Fibroblast of lung (primary cell): Measurements from ENCODE around the gene TSLP. TPM values are rescaled to one million over a fixed set of nuclear protein-coding genes. Genes with fewer than 3 reads are reported as not detected.

Source experiments
- DNase-seq, 2 donors: peaks; one replicate each; pipeline versions ENCODE4 v3.0.0 to v3.0.0-alpha.2; 2010; ENCODE audit warnings: low read depth in 2 of 2
- H2AFZ ChIP-seq: 2 replicates; pipeline ENCODE4 v1.5.1; 2012; ENCODE audit warnings: low read length, control low read depth, inconsistent platforms
- H3K27ac ChIP-seq: 2 replicates; pipeline ENCODE4 v1.5.1; 2011; ENCODE audit warnings: low read length, control low read depth; ENCODE audit not compliant: insufficient read depth
- H3K27me3 ChIP-seq: 2 replicates; pipeline ENCODE4 v1.5.1; 2011; ENCODE audit warnings: mild to moderate bottlenecking, low read length; ENCODE audit not compliant: control insufficient read depth, insufficient read depth
- H3K36me3 ChIP-seq: 2 replicates; pipeline ENCODE4 v1.5.1; 2011; ENCODE audit warnings: low read length; ENCODE audit not compliant: control insufficient read depth, insufficient read depth
- H3K4me1 ChIP-seq: 2 replicates; pipeline ENCODE4 v1.5.1; 2011; ENCODE audit warnings: low read length; ENCODE audit not compliant: control insufficient read depth, insufficient read depth; ENCODE audit errors: extremely low read depth
- H3K4me2 ChIP-seq: 2 replicates; pipeline ENCODE4 v1.5.1; 2011; ENCODE audit warnings: low read length, control low read depth; ENCODE audit not compliant: insufficient read depth; ENCODE audit errors: extremely low read depth
- H3K4me3 ChIP-seq, 4 experiments: fragments of 200-600 bp in 1 of 4; sonication (generic) in 1 of 4; replicated peaks in 1 of 4; 2 replicates each; pipeline ENCODE4 v1.5.1; 2011 to 2016; ENCODE audit warnings: low read length in 4 of 4, low read depth in 3 of 4, mild to moderate bottlenecking in 3 of 4, control low read depth in 2 of 4, inconsistent platforms in 1 of 4, mixed read lengths in 1 of 4; ENCODE audit not compliant: insufficient read depth in 1 of 4; ENCODE audit errors: control extremely low read depth in 1 of 4
- H3K79me2 ChIP-seq: 2 replicates; pipeline ENCODE4 v1.5.1; 2012; ENCODE audit warnings: mild to moderate bottlenecking, low read length, inconsistent platforms; ENCODE audit not compliant: control insufficient read depth, insufficient read depth
- H3K9ac ChIP-seq: 2 replicates; pipeline ENCODE4 v1.5.1; 2011; ENCODE audit warnings: mild to moderate bottlenecking, low read length, control low read depth; ENCODE audit not compliant: insufficient read depth
- H3K9me3 ChIP-seq: 2 replicates; pipeline ENCODE4 v1.5.1; 2012; ENCODE audit warnings: low read depth, low read length; ENCODE audit not compliant: control insufficient read depth, insufficient read depth
- H4K20me1 ChIP-seq: 2 replicates; pipeline ENCODE4 v1.5.1; 2011; ENCODE audit warnings: low read length; ENCODE audit not compliant: control insufficient read depth, insufficient read depth; ENCODE audit errors: extremely low read depth
- CTCF ChIP-seq, 2 donors: IDR thresholded peaks in 1 of 2; conservative IDR thresholded peaks in 1 of 2; 1 replicate in 1 of 2; 2 replicates in 1 of 2; pipeline ENCODE4 v1.5.1; 2011 to 2012; ENCODE audit warnings: low read length in 2 of 2, control low read depth in 1 of 2, inconsistent platforms in 1 of 2, low read depth in 1 of 2, mild to moderate bottlenecking in 1 of 2
- EZH2 ChIP-seq: IDR thresholded peaks from 2 replicates; pipeline ENCODE4 v1.5.1; 2012; ENCODE audit warnings: low read length, control low read depth, mild to moderate bottlenecking; ENCODE audit errors: missing control alignments
- polyA plus RNA-seq, 2 donors: library from polyadenylated mRNA; depleted of rRNA in 1 of 2; stranded (reverse) in 1 of 2; unstranded in 1 of 2; fragments of >200 nt; gene quantifications; 2 replicates each; pipeline ENCODE4 v1.2.1, GENCODE V29; 2011 to 2012; ENCODE audit warnings: missing spikeins in 1 of 2
- total RNA-seq: library from RNA; depleted of rRNA; stranded (reverse); fragments of >200 nt; gene quantifications from 2 replicates; pipeline ENCODE4 v1.2.1, GENCODE V29; 2014

Gene TSLP
- total and polyA plus RNA-seq, 2 donors (not counting 1 experiment from before 2014, with no cell fraction given) = 4.6 to 18.7 TPM

- Histone ChIP-seq H3K36me3 (peaks cover 12% of the 10 kb centered on the region), H3K9ac (no peak overlapping the region), H3K9me3 (no peaks in the 10 kb centered on the region), H3K4me2 (no peak overlapping the region), H3K27ac (no peak overlapping the region), H3K79me2 (no peaks in the 10 kb centered on the region), H2AFZ (no peak overlapping the region), H3K4me1 (no peaks in the 10 kb centered on the region), H3K4me3 (no peak overlapping the region), H4K20me1 (no peaks in the 10 kb centered on the region), H3K27me3 (no peaks in the 10 kb centered on the region)
- no peak for TF ChIP-seq EZH2
- no peak for TF ChIP-seq CTCF (conservative IDR thresholded peaks at IDR 0.05 in 1 of 2, IDR thresholded peaks at IDR 0.05 in 1 of 2; ENCODE audit: low read depth in 1 of 2, low read length in 2 of 2)
- DNase-seq = no peak
These were observed 50.4 kb downstream of the TSLP start for GRCh38 chr5:111121926-111122325.

- Histone ChIP-seq H4K20me1 (no peaks in the 10 kb centered on the region), H3K4me2 (no peak overlapping the region), H3K27me3 (no peaks in the 10 kb centered on the region), H3K27ac (no peak overlapping the region), H3K4me3 (no peak overlapping the region), H3K9ac (no peak overlapping the region), H3K36me3 (peaks cover 14% of the 10 kb centered on the region), H3K9me3 (no peaks in the 10 kb centered on the region), H2AFZ (no peak overlapping the region), H3K79me2 (no peaks in the 10 kb centered on the region), H3K4me1 (no peaks in the 10 kb centered on the region)
- DNase-seq = no peak
- TF ChIP-seq EZH2 (no peak), CTCF (conservative IDR thresholded peaks at IDR 0.05 in 1 of 2, IDR thresholded peaks at IDR 0.05 in 1 of 2; ENCODE audit: low read depth in 1 of 2, low read length in 2 of 2) (no peak)
These were observed 50.9 kb downstream of the TSLP start for GRCh38 chr5:111122398-111122797.

- DNase-seq = no peak
- Histone ChIP-seq H4K20me1 (no peaks in the 10 kb centered on the region), H3K27ac (no peak overlapping the region), H3K9me3 (no peaks in the 10 kb centered on the region), H3K79me2 (no peaks in the 10 kb centered on the region), H3K27me3 (no peaks in the 10 kb centered on the region), H3K4me2 (no peak overlapping the region), H3K4me1 (no peaks in the 10 kb centered on the region), H3K36me3 (peaks cover 11% of the 10 kb centered on the region), H2AFZ (no peak overlapping the region), H3K9ac (no peak overlapping the region), H3K4me3 (no peak overlapping the region)
- TF ChIP-seq EZH2 = no peak
- TF ChIP-seq CTCF (conservative IDR thresholded peaks at IDR 0.05 in 1 of 2, IDR thresholded peaks at IDR 0.05 in 1 of 2; ENCODE audit: low read depth in 1 of 2, low read length in 2 of 2) = no peak
These were observed 53.3 kb downstream of the TSLP start for GRCh38 chr5:111124793-111125192.
